Urothelium cell line (cell line): ENCODE measurements around the gene CTNND2.

ENCODE experiments used
- DNase-seq: peaks from one replicate; pipeline ENCODE4 v3.0.0; 2011; ENCODE audit warnings: low spot score, mixed read lengths
- FAIRE-seq: peaks from 2 replicates; lab custom pipeline; 2011; peaks lifted over from hg19 to GRCh38; lab: Jason Lieb, UNC

The CTNND2 gene

DNA sequence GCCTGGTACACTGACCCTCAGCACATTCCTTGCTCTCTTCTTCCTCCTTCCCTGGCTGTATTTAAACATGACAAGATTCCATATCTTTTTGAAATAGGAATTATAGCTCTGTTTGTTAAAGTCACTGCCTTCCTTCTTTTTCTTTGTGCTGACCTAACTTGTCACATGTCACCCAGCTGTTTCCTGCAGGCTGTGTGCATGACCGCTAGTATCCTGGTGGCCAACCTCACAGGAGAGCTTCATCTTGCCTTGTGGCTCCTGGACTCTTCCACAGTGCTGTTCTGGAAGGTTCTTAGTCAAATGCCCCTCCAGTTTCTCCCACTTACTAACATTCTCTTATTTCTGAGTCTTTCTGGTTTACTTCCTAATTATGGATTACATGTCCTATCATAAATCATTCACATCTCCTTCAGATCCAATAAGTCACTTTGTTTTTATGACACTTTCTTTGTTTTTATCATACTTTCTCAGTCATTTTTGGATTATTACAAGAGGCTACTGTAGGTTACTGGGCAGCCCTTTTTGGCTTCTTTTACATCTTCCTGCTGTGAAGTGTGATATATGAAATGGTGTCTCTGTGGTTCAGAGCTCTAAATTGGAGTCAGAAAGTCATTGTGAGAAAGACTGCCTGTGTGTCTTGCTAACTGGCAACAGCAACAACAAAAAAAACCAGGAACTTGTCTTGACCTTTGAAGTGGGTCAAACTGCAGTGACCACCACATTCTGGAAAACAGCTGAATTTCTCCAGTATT is 679.6 kb downstream of the CTNND2 start:
- no peak for FAIRE-seq

DNA sequence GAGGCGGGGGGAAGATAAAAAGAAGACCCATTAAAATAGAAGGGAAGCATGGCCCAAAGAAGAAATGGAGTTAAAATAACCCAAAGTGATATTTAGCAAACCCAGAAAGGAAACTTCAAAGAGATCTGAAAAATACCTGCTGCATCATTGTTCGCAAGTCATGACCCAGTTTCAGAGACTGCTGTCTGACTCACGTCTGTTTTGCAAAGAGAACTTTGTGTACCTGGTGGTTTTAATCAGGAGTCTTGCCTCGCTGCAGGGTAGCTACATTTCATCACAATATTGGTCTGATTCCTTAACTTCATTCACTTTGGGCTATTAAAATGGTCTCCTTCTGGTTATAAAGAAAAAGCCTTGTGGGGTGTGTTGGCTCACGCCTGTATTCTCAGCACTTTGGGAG is 682.1 kb downstream of the CTNND2 start:
- FAIRE-seq: no peak

More for the DNA sequence above, 679.6 kb downstream of the CTNND2 start:
- DNase-seq: no peak

GRCh38 chr5:11214864-11215644 is 689.2 kb downstream of the CTNND2 start:
- FAIRE-seq (no peak), DNase-seq (no peak)

More for the DNA sequence above, 682.1 kb downstream of the CTNND2 start:
- DNase-seq: no peak

- DNase-seq (no peak), FAIRE-seq (no peak)
Measured at GRCh38 chr5:11212706-11213105, 691.5 kb downstream of the CTNND2 start.

GRCh38 chr5:11197726-11198125 is 706.5 kb downstream of the CTNND2 start:
- FAIRE-seq: no peak
- DNase-seq: no peak

GRCh38 chr5:11191673-11192072 is 712.6 kb downstream of the CTNND2 start:
- FAIRE-seq (no peak), DNase-seq (no peak)

DNA sequence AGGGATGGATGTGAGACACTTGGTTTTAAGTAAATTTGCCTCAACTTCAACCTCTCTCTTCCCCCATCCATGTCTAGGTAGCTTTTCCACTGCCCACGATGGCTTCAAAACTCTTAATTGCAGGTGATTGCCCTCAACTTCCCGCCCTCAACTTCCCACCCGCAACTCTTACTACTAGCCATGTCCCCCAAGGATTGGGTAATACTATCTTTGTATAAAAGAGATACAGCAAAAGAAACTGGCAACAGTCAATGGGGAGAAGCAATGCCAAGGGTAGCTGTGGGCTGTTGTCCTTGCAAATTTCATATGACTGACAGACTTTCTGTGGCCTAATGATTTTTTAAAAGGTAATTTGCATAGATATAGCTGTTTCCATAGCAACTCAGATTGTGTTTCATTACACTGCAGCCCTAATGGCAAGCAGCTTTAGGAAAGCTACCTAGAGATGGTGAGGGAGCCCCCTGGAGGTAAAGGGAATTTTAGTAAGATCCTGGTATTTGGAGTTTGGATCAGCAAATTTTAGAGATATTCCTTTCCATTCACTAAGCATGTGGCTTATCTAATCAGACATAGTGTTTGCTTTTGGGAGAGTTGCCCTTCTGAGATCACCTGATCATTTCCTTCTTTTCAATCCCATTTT is 721.7 kb downstream of the CTNND2 start:
- FAIRE-seq: no peak
- DNase-seq: peak; percentile 61

DNA sequence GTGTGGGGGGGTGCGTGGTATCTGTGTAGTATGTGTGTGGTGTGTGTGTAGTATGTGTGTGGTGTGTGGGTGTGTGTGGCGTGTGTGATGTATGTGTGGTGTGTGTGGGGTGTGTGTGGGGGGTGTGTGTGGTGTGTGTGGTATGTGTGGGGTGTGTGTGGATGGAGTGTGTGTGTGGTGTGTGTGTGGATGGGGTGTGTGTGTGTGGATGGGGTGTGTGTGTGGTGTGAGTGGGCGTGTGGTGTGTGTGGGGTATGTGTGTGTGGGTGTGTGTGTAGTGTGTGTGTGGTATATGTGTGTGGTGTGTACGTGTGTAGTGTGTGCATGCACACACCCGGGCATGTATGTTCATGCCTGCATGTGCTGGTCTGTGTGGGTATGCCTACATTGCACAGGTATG is 722.3 kb downstream of the CTNND2 start:
- FAIRE-seq: no peak
- no peak for DNase-seq

DNA sequence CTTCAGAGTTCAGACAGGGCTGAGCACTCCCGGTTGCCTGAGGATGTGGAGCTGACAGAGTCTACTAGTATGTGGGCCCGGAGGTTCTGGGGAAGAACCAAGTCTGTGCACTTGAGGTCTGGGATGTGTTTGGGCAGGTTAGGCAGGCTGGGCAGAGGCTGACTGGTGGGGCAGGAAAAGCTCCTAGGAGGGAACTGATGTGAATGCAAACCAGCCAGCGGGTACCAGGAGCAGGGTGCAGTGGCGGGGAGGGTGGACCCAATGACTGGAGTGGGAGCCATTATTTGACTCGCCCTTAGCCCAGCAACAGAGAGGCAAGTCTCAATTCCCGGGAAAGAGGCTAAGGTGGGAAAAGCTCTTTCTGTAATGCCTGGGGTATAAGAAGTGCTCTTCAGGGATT is 723.4 kb downstream of the CTNND2 start:
- FAIRE-seq: no peak
- DNase-seq: no peak

- no peak for DNase-seq
- FAIRE-seq: no peak
Measured at GRCh38 chr5:11177999-11178711, 726.1 kb downstream of the CTNND2 start.

- FAIRE-seq (no peak), DNase-seq (no peak)
Measured at GRCh38 chr5:11174591-11174990, 729.7 kb downstream of the CTNND2 start.

- DNase-seq (no peak), FAIRE-seq (peak; percentile 68)
Measured at GRCh38 chr5:11172484-11172883, 731.8 kb downstream of the CTNND2 start.

DNA sequence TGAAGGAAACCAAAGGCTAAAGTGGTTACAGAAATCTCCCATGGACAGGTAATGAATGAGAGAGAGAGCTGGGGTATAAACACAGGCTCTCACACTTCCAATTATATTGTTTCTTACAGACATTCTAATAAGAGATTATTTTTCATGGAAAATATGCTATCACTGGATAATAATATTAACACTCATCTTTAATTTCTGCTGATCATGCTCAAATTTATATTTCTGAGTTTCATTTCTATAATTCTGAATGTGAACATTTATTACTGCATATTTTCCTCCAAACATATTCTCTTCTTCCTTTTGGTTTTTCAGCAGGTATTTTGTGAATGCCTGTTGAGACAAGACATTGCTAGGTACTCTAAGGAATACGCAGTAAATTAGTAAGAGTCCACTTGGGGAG is 733.0 kb downstream of the CTNND2 start:
- DNase-seq: no peak
- FAIRE-seq: no peak

GRCh38 chr5:11166923-11167322 is 737.3 kb downstream of the CTNND2 start:
- FAIRE-seq (no peak), DNase-seq (peak; percentile 70)

- FAIRE-seq (no peak), DNase-seq (no peak)
Measured at GRCh38 chr5:11164531-11165294, 739.5 kb downstream of the CTNND2 start.

DNA sequence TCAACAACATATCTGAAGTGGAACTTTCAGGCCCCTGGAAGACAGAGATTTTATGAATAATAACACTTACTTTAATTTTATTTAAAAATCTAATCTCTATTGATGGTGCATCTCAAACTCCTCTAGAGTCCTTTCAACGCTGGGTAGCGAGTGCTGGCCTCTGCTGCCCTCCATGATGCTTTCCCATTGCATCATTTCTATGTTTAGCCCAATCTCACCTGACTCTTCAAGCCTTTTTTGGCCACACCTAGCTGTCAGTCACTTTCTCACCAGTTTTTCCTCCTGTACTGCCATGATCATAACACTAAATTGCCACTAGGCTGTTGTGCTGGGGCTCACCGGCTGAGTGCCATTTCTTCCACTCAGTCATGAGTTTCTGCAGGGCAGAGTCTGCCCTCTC is 747.1 kb downstream of the CTNND2 start:
- DNase-seq (no peak), FAIRE-seq (no peak)

- DNase-seq (no peak), FAIRE-seq (no peak)
Measured at GRCh38 chr5:11153670-11154382, 750.4 kb downstream of the CTNND2 start.

DNA sequence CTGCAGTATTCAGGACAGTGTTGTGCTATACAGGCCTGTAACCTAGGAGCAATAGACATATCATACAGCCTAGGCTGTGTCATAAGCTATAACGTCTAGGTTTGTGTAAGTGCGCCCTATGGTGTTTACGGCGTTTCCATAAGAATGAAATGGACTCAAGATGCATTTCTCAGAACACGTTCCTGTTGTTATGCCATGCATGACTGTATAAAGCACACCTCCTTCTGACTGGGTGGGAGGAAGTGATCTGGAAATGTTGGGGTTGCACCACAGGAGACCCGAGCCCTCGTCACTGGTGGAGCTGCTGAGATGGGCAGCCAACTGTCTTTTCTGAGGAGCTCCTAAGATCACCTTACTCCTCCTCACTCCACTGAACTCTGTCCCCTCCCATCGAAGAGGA is 751.9 kb downstream of the CTNND2 start:
- peak; percentile 56 for FAIRE-seq
- DNase-seq: no peak

DNA sequence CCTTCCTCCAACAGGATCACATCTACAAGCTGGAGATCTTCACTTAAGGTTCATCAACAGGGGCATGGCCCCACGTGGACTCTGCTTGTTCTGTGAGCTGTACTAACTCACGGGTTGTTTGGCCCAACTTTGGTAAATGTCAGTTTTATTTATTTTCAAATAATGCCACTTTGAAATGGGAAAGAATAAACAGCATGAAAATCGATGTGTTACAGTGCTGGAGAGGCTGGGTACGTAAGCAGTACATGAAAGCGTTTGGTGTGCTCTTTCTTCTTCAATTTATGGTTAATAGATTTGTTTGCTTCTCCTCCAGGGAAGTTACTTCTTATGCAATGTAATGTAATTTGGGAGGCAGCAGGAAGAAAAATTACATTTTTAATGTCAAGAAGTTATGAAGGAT is 753.3 kb downstream of the CTNND2 start:
- DNase-seq (no peak), FAIRE-seq (peak; percentile 37)
